OCI-LY7 (cell line): Measurements from ENCODE around the gene HS3ST3A1. TPM values are rescaled to one million over a fixed set of nuclear protein-coding genes. Genes with fewer than 3 reads are reported as not detected.

Experiments
- BruUV-seq: library from RNA; stranded (reverse); fragments of 400-500 nt; replicated peaks from 2 replicates; lab custom pipeline; 2021; lab: Mats Ljungman, UMichigan
- CTCF ChIA-PET: fragments of 300-600 bp; sonication (Branson Sonifier 250); formaldehyde crosslinking; loops from one replicate; lab custom pipeline; 2022; ENCODE audit warnings: antibody characterized with exemption; ENCODE audit not compliant: unreplicated experiment; lab: Charles Lee
- POLR2A ChIA-PET: fragments of 300-600 bp; sonication (Branson Sonifier 250); formaldehyde crosslinking; loops from one replicate; lab custom pipeline; 2022; ENCODE audit warnings: antibody characterized with exemption; lab: Charles Lee
- DNase-seq: peaks from one replicate; pipeline ENCODE4 v3.0.0-alpha.2; 2015; ENCODE audit warnings: low spot score
- H2AFZ ChIP-seq: fragments of 200-600 bp; sonication (generic), shearing (Covaris generic); 2 replicates; pipeline ENCODE4 v1.6.1; 2014; ENCODE audit warnings: mild to moderate bottlenecking, antibody characterized with exemption, low read length, moderate library complexity
- H3K27ac ChIP-seq: fragments of 200-600 bp; sonication (generic); 2 replicates; pipeline ENCODE4 v1.5.1; 2014; ENCODE audit warnings: mixed run types, low read depth, mild to moderate bottlenecking, moderate library complexity, low read length, inconsistent platforms; ENCODE audit not compliant: poor library complexity, severe bottlenecking
- H3K36me3 ChIP-seq: fragments of 200-600 bp; sonication (generic); 2 replicates; pipeline ENCODE4 v1.6.1; 2014; ENCODE audit warnings: mild to moderate bottlenecking, antibody characterized with exemption, low read length, moderate library complexity, mixed read lengths; ENCODE audit not compliant: insufficient read depth
- H3K4me1 ChIP-seq: fragments of 200-600 bp; sonication (generic); 2 replicates; pipeline ENCODE4 v1.5.1; 2014; ENCODE audit warnings: mild to moderate bottlenecking, low read length; ENCODE audit not compliant: insufficient read depth, poor library complexity, severe bottlenecking
- H3K4me2 ChIP-seq: fragments of 200-600 bp; sonication (generic); 2 replicates; pipeline ENCODE4 v1.6.1; 2014; ENCODE audit warnings: mild to moderate bottlenecking, low read length
- H3K4me3 ChIP-seq: fragments of 200-600 bp; sonication (generic); 2 replicates; pipeline ENCODE4 v1.5.1; 2014; ENCODE audit warnings: mild to moderate bottlenecking, low read depth, low read length; ENCODE audit not compliant: poor library complexity, severe bottlenecking
- H3K79me2 ChIP-seq: fragments of 200-600 bp; sonication (generic); 2 replicates; pipeline ENCODE4 v1.6.1; 2016; ENCODE audit warnings: low read depth, mild to moderate bottlenecking, low read length, moderate library complexity, mixed read lengths; ENCODE audit not compliant: insufficient read depth
- H3K9me2 ChIP-seq: fragments of 200-600 bp; sonication (generic); 2 replicates; pipeline ENCODE4 v1.6.1; 2016; ENCODE audit warnings: mild to moderate bottlenecking, low read length, mixed read lengths; ENCODE audit not compliant: insufficient read depth
- H3K9me3 ChIP-seq: fragments of 200-600 bp; sonication (generic); 2 replicates; pipeline ENCODE4 v1.6.1; 2014; ENCODE audit warnings: mild to moderate bottlenecking, mixed run types, low read length, mixed read lengths
- H4K20me1 ChIP-seq: fragments of 200-600 bp; sonication (generic); 2 replicates; pipeline ENCODE4 v1.6.1; 2014; ENCODE audit warnings: mild to moderate bottlenecking, antibody characterized with exemption, low read length, moderate library complexity, mixed read lengths; ENCODE audit not compliant: insufficient read depth
- CTCF ChIP-seq: fragments of 200-600 bp; sonication (generic); conservative IDR thresholded peaks from 2 replicates; pipeline ENCODE4 v1.5.1; 2014; ENCODE audit warnings: mild to moderate bottlenecking, antibody characterized with exemption, low read length, moderate library complexity, mixed read lengths
- EZH2phosphoT487 ChIP-seq: fragments of 200-600 bp; sonication (generic); IDR thresholded peaks from 2 replicates; pipeline ENCODE4 v1.6.1; 2018; ENCODE audit warnings: low read depth, borderline replicate concordance, mild to moderate bottlenecking, mixed run types, antibody characterized with exemption, low read length, moderate library complexity, mixed read lengths
- intact Hi-C: fragments of 100-400 bp; cut with micrococcal nuclease; formaldehyde crosslinking; loops from one replicate; pipeline ENCODE4 v1.10.0; 2022; ENCODE audit not compliant: unreplicated experiment
- total RNA-seq, 2 experiments: library from RNA; depleted of rRNA in 1 of 2; stranded (reverse); fragments of >200 nt in 1 of 2; shearing (Covaris generic) in 1 of 2; gene quantifications; 2 replicates each; pipeline ENCODE4 v1.2.3, GENCODE V29; 2014 to 2022

Gene HS3ST3A1
- total RNA-seq, 2 experiments from 2014 or later, result 0.72 TPM; not detected in 1

- BruUV-seq, result no TSS peak
- H4K20me1 ChIP-seq, result no peaks in the 10 kb centered on the region
- DNase-seq, result no peak
- no peaks in the 10 kb centered on the region for H3K36me3 ChIP-seq
- H3K9me2 ChIP-seq, result no peaks in the 10 kb centered on the region
- TF ChIP-seq CTCF, result no peak
- TF ChIP-seq EZH2phosphoT487, result no peak
- no peaks in the 10 kb centered on the region for H3K9me3 ChIP-seq
- POLR2A ChIA-PET, result no interaction called here
- H3K4me2 ChIP-seq, result peak overlapping the region; percentile 9; the same call in 1 of the 2 replicates
- no peak overlapping the region for H3K4me3 ChIP-seq
- H3K27ac ChIP-seq, result no peak overlapping the region
- intact Hi-C loops, result no loop called here
- H3K4me1 ChIP-seq, result peaks cover 22% of the 10 kb centered on the region
- H3K79me2 ChIP-seq, result no peaks in the 10 kb centered on the region
- CTCF ChIA-PET, result no interaction called here
- peak overlapping the region; percentile 39; the same call in 1 of the 2 replicates for H2AFZ ChIP-seq
Observed at GRCh38 chr17:13583996-13584700, 17.6 kb downstream of the HS3ST3A1 start.

- H3K9me2 ChIP-seq, result no peaks in the 10 kb centered on the region
- intact Hi-C loops, result no loop called here
- no TSS peak for BruUV-seq
- peak; percentile 10 for DNase-seq
- peak overlapping the region; percentile 39; the same call in 1 of the 2 replicates for H2AFZ ChIP-seq
- ChIA-PET CTCF (no interaction called here), POLR2A (interaction anchor here (1.2 kb wide), 1 partner anchor 10 kb away, joined by 3 read pairs; no protein-coding TSS in a partner anchor)
- no peak for TF ChIP-seq EZH2phosphoT487
- no peak for TF ChIP-seq CTCF
- H3K27ac ChIP-seq, result peak overlapping the region; percentile 25
- no peaks in the 10 kb centered on the region for H3K9me3 ChIP-seq
- H3K4me3 ChIP-seq, result no peak overlapping the region
- no peaks in the 10 kb centered on the region for H3K79me2 ChIP-seq
- peak overlapping the region; percentile 9; the same call in 1 of the 2 replicates for H3K4me2 ChIP-seq
- no peaks in the 10 kb centered on the region for H3K36me3 ChIP-seq
- H3K4me1 ChIP-seq, result peaks cover 20% of the 10 kb centered on the region
- H4K20me1 ChIP-seq, result no peaks in the 10 kb centered on the region
Observed at GRCh38 chr17:13582776-13583547, 18.8 kb downstream of the HS3ST3A1 start.
